Peyer's patch (tissue), 4 donors: ENCODE results near the gene ZNF33A.

Experiments
- POLR2A ChIP-seq, 2 donors: fragments of 450-650 bp; IDR thresholded peaks; one replicate each; pipeline ENCODE4 v1.5.1; 2017; ENCODE audit warnings: antibody characterized with exemption in 2 of 2, mild to moderate bottlenecking in 2 of 2, moderate library complexity in 2 of 2
- TF ChIP-seq, protein P1 (sequence below), 6 experiments: fragments of 450-650 bp in 4 of 6; fragments of 200-600 bp in 2 of 6; sonication (generic) in 1 of 6; IDR thresholded peaks; one replicate each; pipeline ENCODE4 v1.5.1; 2017 to 2019; ENCODE audit warnings: antibody characterized with exemption in 6 of 6, mild to moderate bottlenecking in 3 of 6, moderate library complexity in 1 of 6

DNA sequence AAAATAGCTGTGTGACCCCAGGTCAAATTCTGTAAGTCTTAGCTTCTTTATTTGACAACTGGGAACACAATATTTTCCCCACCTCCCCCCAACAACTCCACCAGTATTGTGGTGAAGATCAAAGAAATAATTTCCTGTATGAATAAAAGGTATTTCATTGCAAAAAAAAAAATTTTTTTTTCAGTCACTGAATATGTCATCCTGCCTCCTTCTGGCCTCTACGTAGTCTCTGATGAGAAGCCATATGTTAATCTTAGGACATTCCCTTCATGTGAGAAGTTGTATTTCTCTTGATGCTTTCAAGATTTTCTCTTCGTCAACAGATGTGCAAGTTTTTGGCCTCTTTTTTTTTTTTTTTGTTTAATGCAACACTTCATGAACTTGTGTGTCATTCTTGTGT is 33.0 kb downstream of the ZNF33A start:
- TF ChIP-seq, protein P1, sequence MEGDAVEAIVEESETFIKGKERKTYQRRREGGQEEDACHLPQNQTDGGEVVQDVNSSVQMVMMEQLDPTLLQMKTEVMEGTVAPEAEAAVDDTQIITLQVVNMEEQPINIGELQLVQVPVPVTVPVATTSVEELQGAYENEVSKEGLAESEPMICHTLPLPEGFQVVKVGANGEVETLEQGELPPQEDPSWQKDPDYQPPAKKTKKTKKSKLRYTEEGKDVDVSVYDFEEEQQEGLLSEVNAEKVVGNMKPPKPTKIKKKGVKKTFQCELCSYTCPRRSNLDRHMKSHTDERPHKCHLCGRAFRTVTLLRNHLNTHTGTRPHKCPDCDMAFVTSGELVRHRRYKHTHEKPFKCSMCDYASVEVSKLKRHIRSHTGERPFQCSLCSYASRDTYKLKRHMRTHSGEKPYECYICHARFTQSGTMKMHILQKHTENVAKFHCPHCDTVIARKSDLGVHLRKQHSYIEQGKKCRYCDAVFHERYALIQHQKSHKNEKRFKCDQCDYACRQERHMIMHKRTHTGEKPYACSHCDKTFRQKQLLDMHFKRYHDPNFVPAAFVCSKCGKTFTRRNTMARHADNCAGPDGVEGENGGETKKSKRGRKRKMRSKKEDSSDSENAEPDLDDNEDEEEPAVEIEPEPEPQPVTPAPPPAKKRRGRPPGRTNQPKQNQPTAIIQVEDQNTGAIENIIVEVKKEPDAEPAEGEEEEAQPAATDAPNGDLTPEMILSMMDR (IDR thresholded peaks at IDR 0.05): no peak
- TF ChIP-seq POLR2A (IDR thresholded peaks at IDR 0.05): no peak
